ENCODE data around the gene DGUOK. TPM values are rescaled to one million over a fixed set of nuclear protein-coding genes. Genes with fewer than 3 reads are reported as not detected.

The DGUOK gene
- total RNA-seq, 1 experiment from 2014 or later: 78.5 TPM

GRCh38 chr2:73956218-73956865 is 29.7 kb downstream of the DGUOK start:
- no peaks in the 10 kb centered on the region for H3K9me3 ChIP-seq (ENCODE audit: control insufficient read depth, insufficient read depth, low read depth, low read length)
- no peak overlapping the region for H3K27ac ChIP-seq (ENCODE audit: low read length)
- no peaks in the 10 kb centered on the region for H3K27me3 ChIP-seq (ENCODE audit: control insufficient read depth, insufficient read depth, low read length)
- ChIA-PET CTCF (no interaction called here), POLR2A (no interaction called here)
- intact Hi-C loops (cut with micrococcal nuclease; ENCODE audit: unreplicated experiment): no loop called here
- ATAC-seq: no peak
- H3K36me3 ChIP-seq (ENCODE audit: control insufficient read depth, insufficient read depth, low read length): peaks cover 21% of the 10 kb centered on the region
- TF ChIP-seq, protein P1, sequence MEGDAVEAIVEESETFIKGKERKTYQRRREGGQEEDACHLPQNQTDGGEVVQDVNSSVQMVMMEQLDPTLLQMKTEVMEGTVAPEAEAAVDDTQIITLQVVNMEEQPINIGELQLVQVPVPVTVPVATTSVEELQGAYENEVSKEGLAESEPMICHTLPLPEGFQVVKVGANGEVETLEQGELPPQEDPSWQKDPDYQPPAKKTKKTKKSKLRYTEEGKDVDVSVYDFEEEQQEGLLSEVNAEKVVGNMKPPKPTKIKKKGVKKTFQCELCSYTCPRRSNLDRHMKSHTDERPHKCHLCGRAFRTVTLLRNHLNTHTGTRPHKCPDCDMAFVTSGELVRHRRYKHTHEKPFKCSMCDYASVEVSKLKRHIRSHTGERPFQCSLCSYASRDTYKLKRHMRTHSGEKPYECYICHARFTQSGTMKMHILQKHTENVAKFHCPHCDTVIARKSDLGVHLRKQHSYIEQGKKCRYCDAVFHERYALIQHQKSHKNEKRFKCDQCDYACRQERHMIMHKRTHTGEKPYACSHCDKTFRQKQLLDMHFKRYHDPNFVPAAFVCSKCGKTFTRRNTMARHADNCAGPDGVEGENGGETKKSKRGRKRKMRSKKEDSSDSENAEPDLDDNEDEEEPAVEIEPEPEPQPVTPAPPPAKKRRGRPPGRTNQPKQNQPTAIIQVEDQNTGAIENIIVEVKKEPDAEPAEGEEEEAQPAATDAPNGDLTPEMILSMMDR (IDR thresholded peaks at IDR 0.05): 0 out of 2 replicates have a peak, but pooled peaks have one; percentile 7
- TF ChIP-seq, protein P2, sequence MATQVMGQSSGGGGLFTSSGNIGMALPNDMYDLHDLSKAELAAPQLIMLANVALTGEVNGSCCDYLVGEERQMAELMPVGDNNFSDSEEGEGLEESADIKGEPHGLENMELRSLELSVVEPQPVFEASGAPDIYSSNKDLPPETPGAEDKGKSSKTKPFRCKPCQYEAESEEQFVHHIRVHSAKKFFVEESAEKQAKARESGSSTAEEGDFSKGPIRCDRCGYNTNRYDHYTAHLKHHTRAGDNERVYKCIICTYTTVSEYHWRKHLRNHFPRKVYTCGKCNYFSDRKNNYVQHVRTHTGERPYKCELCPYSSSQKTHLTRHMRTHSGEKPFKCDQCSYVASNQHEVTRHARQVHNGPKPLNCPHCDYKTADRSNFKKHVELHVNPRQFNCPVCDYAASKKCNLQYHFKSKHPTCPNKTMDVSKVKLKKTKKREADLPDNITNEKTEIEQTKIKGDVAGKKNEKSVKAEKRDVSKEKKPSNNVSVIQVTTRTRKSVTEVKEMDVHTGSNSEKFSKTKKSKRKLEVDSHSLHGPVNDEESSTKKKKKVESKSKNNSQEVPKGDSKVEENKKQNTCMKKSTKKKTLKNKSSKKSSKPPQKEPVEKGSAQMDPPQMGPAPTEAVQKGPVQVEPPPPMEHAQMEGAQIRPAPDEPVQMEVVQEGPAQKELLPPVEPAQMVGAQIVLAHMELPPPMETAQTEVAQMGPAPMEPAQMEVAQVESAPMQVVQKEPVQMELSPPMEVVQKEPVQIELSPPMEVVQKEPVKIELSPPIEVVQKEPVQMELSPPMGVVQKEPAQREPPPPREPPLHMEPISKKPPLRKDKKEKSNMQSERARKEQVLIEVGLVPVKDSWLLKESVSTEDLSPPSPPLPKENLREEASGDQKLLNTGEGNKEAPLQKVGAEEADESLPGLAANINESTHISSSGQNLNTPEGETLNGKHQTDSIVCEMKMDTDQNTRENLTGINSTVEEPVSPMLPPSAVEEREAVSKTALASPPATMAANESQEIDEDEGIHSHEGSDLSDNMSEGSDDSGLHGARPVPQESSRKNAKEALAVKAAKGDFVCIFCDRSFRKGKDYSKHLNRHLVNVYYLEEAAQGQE (IDR thresholded peaks at IDR 0.05; ENCODE audit: insufficient read depth in 1 of 2, low read depth in 2 of 2, low read length in 1 of 2): no peak
- BruUV-seq (replicated peaks): no TSS peak
- no peak for DNase-seq (ENCODE audit: low read depth, low spot score)
- H3K4me3 ChIP-seq (ENCODE audit: low read depth in 2 of 2, low read length in 2 of 2): no peak overlapping the region
- in situ Hi-C loops (cut with HindIII; ENCODE audit: low pct_unique_long_range_greater_than_20kb, low sequenced_read_pairs): no loop called here
- H3K4me1 ChIP-seq (ENCODE audit: control insufficient read depth, insufficient read depth, low read length): no peaks in the 10 kb centered on the region

DNA sequence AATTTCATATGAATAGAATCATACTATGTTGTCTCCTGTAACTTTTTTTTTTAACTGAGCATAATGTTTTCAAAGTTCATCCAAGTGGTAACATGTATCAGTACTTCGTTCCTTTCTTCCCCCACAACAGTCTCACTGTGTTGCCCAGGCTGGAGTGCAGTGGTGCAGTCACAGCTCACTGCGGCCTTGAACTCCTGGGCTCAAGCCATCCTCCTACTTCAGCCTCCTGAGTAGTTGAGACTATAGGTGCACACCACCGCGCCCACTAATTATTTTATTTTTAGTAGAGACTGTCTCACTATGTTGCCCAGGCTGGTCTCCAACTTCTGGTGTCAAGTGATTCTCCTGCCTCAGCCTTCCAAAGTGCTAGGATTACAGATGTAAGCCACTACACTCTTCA is 34.6 kb downstream of the DGUOK start:
- Histone ChIP-seq H3K27ac (ENCODE audit: low read length) (no peak overlapping the region), H3K36me3 (ENCODE audit: control insufficient read depth, insufficient read depth, low read length) (peaks cover 12% of the 10 kb centered on the region), H3K27me3 (ENCODE audit: control insufficient read depth, insufficient read depth, low read length) (no peaks in the 10 kb centered on the region), H3K4me1 (ENCODE audit: control insufficient read depth, insufficient read depth, low read length) (no peaks in the 10 kb centered on the region), H3K9me3 (ENCODE audit: control insufficient read depth, insufficient read depth, low read depth, low read length) (no peaks in the 10 kb centered on the region; the same call in 1 of the 2 replicates), H3K4me3 (ENCODE audit: low read depth in 2 of 2, low read length in 2 of 2) (no peak overlapping the region)
- POLR2A ChIA-PET: no interaction called here
- TF ChIP-seq, protein P1 (IDR thresholded peaks at IDR 0.05): no peak
- TF ChIP-seq, protein P2 (IDR thresholded peaks at IDR 0.05; ENCODE audit: insufficient read depth in 1 of 2, low read depth in 2 of 2, low read length in 1 of 2): no peak
- TF ChIP-seq TCF7L2 (IDR thresholded peaks at IDR 0.05; ENCODE audit: low read depth, low read length): no peak
- no peak for TF ChIP-seq SIN3A (IDR thresholded peaks at IDR 0.05; ENCODE audit: borderline replicate concordance, insufficient read depth, low read depth, low read length)
- TF ChIP-seq POLR2AphosphoS5 (IDR thresholded peaks at IDR 0.05; ENCODE audit: low read depth, low read length): no peak
- intact Hi-C loops (cut with micrococcal nuclease; ENCODE audit: unreplicated experiment): no loop called here
- BruUV-seq (replicated peaks): no TSS peak
- ATAC-seq (no peak), DNase-seq (ENCODE audit: low read depth, low spot score) (no peak)
- CTCF ChIA-PET: no interaction called here
- in situ Hi-C loops (cut with HindIII; ENCODE audit: low pct_unique_long_range_greater_than_20kb, low sequenced_read_pairs): no loop called here
